Stimulated activated naive CD8-positive, alpha-beta T cell treated with anti-CD3 and anti-CD28 coated beads, Interleukin-15, Interleukin-2, amounts not matched to agents 100 ng/mL and 50 ng/mL, for 24 hours (primary cell): ENCODE results near the gene NFIX.

Experiments
- H3K27ac Mint-ChIP-seq: one replicate; pipeline ENCODE4 v1.8.0; 2021; ENCODE audit warnings: mild to moderate bottlenecking, mixed read lengths
- H3K27me3 Mint-ChIP-seq: one replicate; pipeline ENCODE4 v1.8.0; 2021; ENCODE audit warnings: mixed read lengths
- H3K36me3 Mint-ChIP-seq: one replicate; pipeline ENCODE4 v1.8.0; 2021; ENCODE audit warnings: low read depth, mixed read lengths
- H3K4me1 Mint-ChIP-seq: one replicate; pipeline ENCODE4 v1.8.0; 2021; ENCODE audit warnings: low read depth, mixed read lengths
- H3K4me3 Mint-ChIP-seq: one replicate; pipeline ENCODE4 v1.8.0; 2021; ENCODE audit warnings: mild to moderate bottlenecking, mixed read lengths
- H3K9me3 Mint-ChIP-seq: one replicate; pipeline ENCODE4 v1.8.0; 2021; ENCODE audit warnings: mixed read lengths

Gene NFIX

DNA sequence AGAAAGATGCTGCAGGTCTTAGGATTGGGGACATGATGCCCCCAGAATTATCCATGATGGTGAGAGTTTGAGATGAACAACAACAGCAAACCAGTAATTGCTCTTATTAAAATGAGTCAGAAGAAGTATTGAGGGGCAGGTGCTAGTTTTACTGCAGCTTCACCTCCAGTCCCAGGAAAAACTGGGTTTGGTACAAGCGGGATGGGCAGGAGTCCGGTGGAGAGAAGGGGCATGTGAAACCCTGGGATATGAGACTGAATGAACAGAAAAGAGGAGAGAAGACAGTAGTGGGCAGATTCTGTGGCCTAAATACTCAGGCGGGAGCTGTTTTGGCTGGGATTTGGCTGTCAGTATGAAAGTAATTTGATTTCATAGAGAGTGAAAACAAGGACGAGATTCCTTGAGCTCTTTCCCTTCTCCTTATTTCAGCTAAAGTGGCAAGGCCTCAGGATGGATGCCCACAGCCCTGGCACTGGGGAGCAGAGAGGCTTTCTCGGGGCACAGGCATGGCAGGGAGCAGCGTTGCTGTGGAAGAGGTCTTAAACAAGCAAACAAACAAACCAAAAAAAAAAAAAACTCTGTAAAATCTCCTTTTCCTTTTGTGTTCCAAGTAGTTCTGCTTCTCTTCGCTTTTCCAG, 30.7 kb downstream of the NFIX start:
- H3K9me3 Mint-ChIP-seq, result no peaks in the 10 kb centered on the region
- H3K27me3 Mint-ChIP-seq, result peaks cover 22% of the 10 kb centered on the region
- H3K4me1 Mint-ChIP-seq, result peaks cover 23% of the 10 kb centered on the region
- no peak overlapping the region for H3K4me3 Mint-ChIP-seq
- H3K36me3 Mint-ChIP-seq, result peaks cover 5% of the 10 kb centered on the region
- no peak overlapping the region for H3K27ac Mint-ChIP-seq

DNA sequence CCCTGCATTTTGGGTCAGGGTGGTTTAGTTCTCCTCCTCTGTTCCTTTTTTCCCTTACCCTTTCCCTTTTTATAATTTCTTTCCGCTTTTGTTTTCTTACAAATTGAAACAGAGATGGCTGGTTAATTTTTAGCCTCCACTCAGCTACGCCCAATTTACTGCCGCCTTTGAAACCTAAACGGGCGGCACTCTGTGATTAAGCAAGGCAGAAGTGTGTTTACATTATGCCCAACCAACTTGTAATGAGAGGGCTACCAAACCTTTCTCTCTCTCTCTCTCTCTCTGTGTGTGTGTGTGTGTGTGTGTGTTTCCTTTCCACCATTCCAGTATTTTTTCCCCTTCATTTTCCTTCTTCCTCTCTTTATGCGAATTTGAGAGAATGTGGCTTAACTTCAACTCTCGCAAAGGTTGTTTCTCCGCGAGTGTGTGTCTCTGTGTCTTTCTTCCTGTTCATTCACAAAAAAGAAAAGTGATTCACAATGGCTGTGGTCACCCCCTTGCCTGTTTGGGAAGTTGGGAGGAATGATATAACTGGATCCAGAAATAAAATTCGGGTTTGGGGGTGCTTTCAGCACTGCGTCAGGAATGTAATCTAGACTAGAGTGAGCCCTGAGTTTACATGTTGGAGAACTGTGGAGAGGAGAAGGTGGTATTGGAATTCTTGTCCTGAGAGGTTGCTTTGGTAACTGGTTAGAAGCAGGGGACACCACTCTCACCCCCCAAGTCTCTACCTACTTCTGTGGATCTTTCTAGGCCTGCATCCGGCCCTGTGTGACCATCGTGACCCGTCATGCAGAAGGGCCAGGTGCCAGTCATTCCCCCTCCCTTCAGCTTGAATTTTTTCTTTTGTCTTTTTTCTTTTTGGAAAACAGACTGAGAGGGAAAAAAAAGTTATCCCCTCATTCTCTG, 31.4 kb downstream of the NFIX start:
- H3K4me3 Mint-ChIP-seq, result no peak overlapping the region
- H3K27me3 Mint-ChIP-seq, result peaks cover 21% of the 10 kb centered on the region
- H3K9me3 Mint-ChIP-seq, result no peaks in the 10 kb centered on the region

DNA sequence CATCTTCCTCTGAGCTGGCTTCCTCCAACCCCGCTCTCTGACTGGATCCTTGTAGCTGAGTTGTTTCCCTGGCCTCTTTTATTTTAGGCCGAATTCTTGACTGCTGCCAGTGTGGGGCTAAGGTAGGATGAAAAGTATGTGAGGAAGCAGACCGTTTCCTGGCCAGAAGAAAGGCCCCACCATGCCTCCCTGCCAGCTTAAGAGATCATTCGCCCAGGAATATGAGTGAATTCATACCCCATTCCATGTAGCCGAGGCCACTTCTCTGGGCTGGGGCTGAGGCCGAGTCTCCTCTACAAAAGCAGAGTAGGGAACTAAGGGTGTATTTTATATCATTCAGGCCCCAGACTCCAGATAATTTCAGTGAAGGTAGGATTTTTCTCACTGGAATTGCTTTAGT, 32.3 kb downstream of the NFIX start:
- Mint-ChIP-seq H3K4me1 (peaks cover 15% of the 10 kb centered on the region), H3K27me3 (peaks cover 18% of the 10 kb centered on the region), H3K9me3 (no peaks in the 10 kb centered on the region), H3K27ac (no peak overlapping the region), H3K4me3 (no peak overlapping the region), H3K36me3 (peaks cover 5% of the 10 kb centered on the region)

More for the DNA sequence above, 31.4 kb downstream of the NFIX start:
- Mint-ChIP-seq H3K36me3 (peaks cover 5% of the 10 kb centered on the region), H3K27ac (no peak overlapping the region), H3K4me1 (peaks cover 23% of the 10 kb centered on the region)

DNA sequence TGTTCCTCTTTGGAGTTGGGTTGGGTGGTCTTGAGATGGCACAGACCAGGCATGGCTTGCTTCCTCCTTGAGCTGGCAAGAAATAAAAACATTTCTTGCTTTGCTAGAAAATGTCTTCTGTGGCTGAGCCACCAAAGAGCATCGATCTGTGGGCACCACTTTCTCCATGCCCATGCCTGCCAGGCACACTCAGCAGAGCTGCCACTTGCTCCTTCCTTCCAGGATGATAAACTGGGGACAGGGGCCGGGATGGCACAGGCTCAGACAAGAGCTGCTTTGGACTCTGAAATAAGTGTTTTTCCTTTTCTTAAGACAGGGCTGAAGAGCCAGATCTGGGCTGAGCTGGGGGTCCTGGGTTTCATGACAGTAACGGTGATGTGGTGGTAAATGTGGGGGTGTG, 32.8 kb downstream of the NFIX start:
- Mint-ChIP-seq H3K9me3 (no peaks in the 10 kb centered on the region), H3K36me3 (peaks cover 5% of the 10 kb centered on the region), H3K27ac (no peak overlapping the region), H3K27me3 (peaks cover 18% of the 10 kb centered on the region), H3K4me3 (no peak overlapping the region), H3K4me1 (peaks cover 12% of the 10 kb centered on the region)

DNA sequence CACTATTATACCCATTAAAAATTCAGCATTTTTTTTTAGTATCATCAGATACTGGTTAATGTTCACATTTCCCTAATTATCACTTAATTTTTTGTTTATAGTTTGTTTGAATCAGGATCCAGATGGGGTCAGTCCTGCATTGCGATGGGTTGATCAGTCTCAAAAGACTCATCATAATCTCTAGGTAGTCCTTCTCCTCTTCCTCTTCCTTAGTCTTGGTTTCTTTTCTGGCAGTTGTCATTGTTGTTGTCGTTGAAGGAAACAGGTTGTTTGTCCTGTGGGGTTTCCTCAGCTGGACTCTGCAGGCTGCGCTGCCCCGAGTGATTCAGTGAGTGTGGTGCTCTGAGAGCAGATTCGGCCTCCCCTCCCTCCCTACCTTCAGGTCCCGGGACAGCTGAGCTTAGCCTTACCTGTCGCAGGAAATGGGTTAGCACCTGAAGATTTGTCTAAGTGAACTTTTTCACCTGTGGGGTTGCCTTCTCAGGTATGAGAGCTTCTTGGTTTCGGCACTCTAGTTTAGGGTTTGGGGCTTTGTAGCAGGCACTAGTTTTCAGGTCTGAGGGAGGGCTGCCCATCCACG, 34.1 kb downstream of the NFIX start:
- peaks cover 4% of the 10 kb centered on the region for H3K4me1 Mint-ChIP-seq
- H3K27ac Mint-ChIP-seq, result no peak overlapping the region
- H3K36me3 Mint-ChIP-seq, result peaks cover 5% of the 10 kb centered on the region
- H3K9me3 Mint-ChIP-seq, result no peaks in the 10 kb centered on the region
- peaks cover 14% of the 10 kb centered on the region for H3K27me3 Mint-ChIP-seq
- no peak overlapping the region for H3K4me3 Mint-ChIP-seq

DNA sequence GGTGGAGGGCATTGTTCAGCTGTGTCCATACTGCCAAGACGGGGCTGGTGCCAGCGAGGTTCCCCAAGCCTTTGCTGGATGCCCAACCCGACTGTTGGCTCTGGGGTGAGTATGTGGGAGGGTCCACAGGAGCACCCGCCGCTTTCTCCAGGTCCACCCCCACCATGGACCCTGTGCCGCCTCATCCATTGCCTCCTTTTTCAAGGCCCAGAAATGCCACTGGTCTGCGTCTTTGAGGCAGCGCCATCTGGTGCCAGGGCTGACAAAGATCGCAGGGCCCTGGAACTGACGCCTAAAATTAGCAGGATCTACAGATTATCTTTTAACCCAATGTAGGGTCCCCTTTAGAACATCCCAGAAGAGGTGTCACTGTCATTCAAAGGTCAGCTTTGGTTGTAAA, 34.6 kb downstream of the NFIX start:
- H3K27ac Mint-ChIP-seq, result no peak overlapping the region

DNA sequence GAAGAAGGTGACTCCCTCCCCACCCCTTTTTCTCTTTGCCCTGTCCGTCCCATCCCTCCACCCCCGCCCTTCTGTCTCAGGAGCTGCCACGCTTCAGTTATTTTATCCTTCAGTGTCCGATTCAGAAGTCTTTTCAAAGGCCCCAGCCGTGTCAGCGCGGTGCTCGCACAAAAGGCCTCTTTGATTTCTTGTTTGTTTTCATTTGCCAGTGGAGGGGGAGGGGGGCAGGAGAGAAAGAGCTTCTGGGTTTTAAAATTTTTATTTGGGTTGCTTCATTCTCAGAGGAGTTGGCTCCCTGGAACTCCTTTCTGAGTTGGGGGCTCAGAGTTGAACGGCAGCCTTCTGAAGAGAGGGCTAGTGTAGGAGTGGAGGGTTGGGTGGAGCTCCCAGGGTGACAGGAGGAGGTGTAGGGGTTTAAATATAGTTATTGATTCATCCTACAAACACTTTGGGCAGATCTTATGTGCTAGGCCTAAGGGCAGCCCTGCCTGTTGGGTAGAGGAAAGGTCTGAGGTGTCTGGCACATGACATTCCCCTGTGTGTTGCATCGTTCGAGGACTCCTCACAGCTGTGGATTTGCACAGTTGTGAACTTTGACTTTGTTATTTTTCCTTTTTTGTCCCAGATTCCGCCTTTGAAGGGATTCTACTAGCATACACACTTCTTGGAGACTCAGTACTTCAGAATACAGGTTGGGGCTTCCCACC, 36.8 kb downstream of the NFIX start:
- Mint-ChIP-seq H3K27ac (peak overlapping the region; percentile 78), H3K4me3 (no peak overlapping the region), H3K9me3 (no peaks in the 10 kb centered on the region), H3K36me3 (no peaks in the 10 kb centered on the region), H3K27me3 (no peaks in the 10 kb centered on the region), H3K4me1 (no peaks in the 10 kb centered on the region)

More for the DNA sequence above, 34.6 kb downstream of the NFIX start:
- no peaks in the 10 kb centered on the region for H3K4me1 Mint-ChIP-seq
- H3K27me3 Mint-ChIP-seq, result peaks cover 10% of the 10 kb centered on the region
- no peaks in the 10 kb centered on the region for H3K9me3 Mint-ChIP-seq
- H3K36me3 Mint-ChIP-seq, result peaks cover 5% of the 10 kb centered on the region
- no peak overlapping the region for H3K4me3 Mint-ChIP-seq

DNA sequence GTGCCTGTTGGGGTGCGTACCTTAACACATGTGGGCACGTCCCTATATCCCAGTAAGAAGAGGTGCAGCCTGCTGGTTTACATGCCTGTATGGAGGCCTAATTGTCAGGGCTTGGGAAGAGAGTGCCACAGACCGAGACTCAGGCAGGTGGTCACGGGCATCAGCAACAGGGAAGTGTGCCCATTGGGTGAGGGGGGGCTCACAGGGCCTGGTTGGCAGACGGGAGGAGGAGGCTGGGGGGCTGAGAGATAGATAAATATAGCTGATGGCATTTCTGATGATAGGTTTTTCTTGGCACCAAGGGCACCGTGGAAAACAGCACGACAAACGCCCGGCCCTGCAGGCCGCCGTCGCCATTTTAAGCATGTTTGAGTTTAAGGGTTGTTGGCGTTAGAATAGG, 37.6 kb downstream of the NFIX start:
- Mint-ChIP-seq H3K4me1 (no peaks in the 10 kb centered on the region), H3K36me3 (no peaks in the 10 kb centered on the region), H3K4me3 (no peak overlapping the region), H3K27me3 (no peaks in the 10 kb centered on the region), H3K27ac (no peak overlapping the region), H3K9me3 (no peaks in the 10 kb centered on the region)

DNA sequence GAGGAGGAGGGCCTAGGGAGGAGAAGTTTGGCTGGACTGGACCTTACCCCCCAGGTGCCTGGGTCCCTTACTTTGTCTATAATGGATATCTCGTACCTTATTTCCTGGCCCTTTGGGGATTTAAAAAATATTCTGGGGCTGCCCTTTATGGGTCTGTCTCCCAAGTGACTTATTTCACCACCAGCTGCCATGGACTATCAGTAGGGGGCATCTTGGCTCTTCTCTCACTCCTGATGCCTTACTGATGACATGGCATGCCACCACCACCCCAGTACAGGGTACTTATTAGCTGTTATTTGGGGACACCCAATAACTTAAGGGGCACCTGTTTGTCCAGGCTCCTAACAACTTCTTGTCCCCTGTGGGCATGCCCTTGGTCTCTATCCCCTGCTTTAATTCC, 38.0 kb downstream of the NFIX start:
- Mint-ChIP-seq H3K27me3 (no peaks in the 10 kb centered on the region), H3K4me3 (no peak overlapping the region), H3K4me1 (no peaks in the 10 kb centered on the region), H3K36me3 (no peaks in the 10 kb centered on the region), H3K27ac (no peak overlapping the region), H3K9me3 (no peaks in the 10 kb centered on the region)

DNA sequence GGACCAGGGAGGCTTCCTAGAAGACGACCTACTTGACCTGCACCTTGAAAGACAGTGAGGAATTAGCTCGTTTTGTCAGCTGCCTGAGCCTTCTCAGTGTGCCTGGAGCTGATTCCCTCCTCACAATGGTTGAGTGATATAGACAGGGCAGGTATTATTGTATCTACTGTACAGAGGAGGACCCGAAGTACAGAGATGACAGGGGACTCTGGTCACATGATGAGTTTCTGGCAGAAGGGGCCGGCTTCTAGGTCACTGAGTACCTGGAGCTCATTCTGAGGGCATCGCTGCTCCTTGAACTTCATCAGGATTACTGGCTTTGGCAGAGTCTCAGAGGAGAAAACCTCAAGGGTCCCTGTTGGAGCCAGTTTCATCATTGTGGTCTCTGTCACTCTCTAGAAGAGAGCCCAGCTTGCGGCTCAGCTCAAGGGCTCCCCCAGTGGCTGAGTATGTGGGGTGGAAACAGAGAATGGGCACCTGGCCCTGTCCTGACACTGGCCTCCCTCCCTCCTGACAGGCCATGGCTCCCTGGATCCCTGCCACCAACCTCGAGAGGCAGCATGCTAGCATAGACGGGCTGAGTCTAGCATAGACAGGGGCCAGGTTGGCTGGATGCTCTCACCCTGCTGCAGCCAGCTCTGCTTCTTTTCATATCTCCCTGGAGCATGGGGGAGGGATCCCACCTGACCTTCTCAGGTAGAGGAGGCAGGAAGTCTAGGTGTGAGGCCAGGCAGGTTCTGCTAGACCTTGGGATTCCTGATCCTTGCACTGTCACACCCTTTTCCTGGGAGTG, 38.7 kb downstream of the NFIX start:
- Mint-ChIP-seq H3K27ac (no peak overlapping the region), H3K36me3 (no peaks in the 10 kb centered on the region), H3K9me3 (no peaks in the 10 kb centered on the region), H3K4me1 (no peaks in the 10 kb centered on the region), H3K27me3 (no peaks in the 10 kb centered on the region), H3K4me3 (no peak overlapping the region)

DNA sequence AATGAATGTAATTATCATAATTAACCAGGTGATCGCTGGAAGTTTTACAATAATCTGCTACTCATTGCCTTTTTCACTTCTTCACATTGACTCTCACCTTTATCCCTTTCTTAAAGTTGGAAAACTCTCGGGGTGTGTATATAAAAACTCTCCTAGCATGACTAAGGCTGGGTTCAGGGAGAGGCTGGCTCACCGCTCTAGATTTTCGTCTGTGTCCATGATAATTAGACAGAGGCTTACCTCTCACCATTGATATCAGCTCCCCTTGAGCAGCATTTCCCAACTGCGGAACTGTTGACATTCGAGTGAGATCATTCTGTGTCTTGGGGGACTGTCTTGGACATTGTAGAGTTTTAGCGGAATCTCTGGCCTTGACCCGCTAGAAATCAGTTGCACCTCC, 39.4 kb downstream of the NFIX start:
- H3K4me3 Mint-ChIP-seq, result no peak overlapping the region
- H3K27me3 Mint-ChIP-seq, result no peaks in the 10 kb centered on the region
- H3K4me1 Mint-ChIP-seq, result no peaks in the 10 kb centered on the region
- H3K36me3 Mint-ChIP-seq, result no peaks in the 10 kb centered on the region
- no peaks in the 10 kb centered on the region for H3K9me3 Mint-ChIP-seq
- H3K27ac Mint-ChIP-seq, result no peak overlapping the region

DNA sequence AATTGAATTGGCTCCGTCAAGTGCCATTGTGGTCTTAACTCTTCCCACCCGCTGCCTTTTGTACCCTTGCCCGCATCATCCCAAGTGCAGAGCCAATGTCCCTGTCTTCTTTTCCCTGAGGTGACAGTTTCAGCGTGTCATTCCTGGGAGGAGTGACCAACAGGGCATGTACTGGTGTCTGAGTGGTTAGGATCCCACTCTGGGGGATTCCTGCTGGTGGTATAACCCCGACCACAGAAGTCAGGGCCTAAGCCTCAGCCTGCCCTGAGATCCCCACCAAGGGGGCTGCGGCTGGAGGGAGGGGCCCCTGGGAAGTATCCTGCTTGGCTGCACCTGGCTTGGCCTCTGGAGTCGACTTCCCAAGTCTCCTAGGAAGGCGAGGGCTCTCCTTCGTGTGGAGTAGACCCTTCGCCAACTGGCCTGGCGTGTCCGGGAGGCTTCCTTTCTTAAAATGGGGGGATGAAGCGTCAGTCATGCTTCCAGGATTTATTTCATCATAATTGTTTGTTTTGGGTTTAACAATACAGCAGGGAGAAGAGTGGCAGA, 40.6 kb downstream of the NFIX start:
- H3K4me1 Mint-ChIP-seq, result no peaks in the 10 kb centered on the region
- H3K27me3 Mint-ChIP-seq, result no peaks in the 10 kb centered on the region
- no peaks in the 10 kb centered on the region for H3K9me3 Mint-ChIP-seq
- no peaks in the 10 kb centered on the region for H3K36me3 Mint-ChIP-seq
- H3K4me3 Mint-ChIP-seq, result no peak overlapping the region
- no peak overlapping the region for H3K27ac Mint-ChIP-seq

DNA sequence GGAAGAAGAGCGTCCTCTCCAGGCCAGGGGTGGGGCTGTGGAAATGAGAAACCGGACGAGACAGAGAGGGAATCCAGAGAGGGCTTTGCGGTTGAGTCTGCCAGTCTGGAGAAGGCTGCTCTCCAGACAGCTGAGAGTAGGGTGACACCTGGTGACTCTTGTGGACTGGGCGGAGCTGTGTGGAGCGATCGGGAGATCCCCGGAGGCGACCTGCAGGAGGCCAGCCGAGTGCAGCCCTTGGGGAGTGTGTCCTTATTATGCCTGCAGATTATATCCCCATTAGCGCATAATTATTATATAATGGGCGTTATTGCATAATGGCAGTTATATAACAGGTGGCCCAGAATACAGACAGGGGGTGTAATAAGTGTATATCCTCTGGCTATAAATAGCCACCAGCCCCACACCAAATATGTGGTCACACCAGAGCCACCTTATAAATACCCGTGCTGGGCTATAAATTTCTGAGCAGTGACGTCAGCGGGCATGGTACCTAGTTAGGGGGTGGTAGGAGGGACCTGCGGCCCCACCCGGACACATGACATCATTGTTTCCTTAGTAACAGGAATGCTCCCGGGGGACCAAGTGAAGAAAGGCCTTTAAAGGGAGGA, 41.2 kb downstream of the NFIX start:
- no peaks in the 10 kb centered on the region for H3K4me1 Mint-ChIP-seq
- H3K27ac Mint-ChIP-seq, result no peak overlapping the region
- no peaks in the 10 kb centered on the region for H3K9me3 Mint-ChIP-seq

DNA sequence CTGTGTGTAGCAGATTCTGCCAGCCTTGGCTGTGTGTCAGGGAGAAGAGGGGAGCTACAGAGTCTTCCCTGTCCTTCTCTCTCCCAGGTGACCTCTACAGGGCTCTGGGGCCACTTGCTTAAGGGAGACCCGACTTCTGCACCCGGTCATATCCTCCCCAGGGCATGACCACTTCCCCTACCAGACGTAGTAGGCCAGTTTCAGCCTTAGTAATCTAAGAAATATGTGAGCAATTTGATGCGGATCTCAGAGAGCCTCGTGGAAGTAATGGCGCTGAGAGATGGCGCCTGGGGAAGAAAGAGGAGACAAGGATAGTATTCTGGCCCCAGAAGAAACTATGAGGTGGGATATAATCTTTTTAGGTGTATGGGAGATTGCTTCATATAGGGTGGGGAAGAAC, 41.9 kb downstream of the NFIX start:
- Mint-ChIP-seq H3K27ac (no peak overlapping the region), H3K9me3 (no peaks in the 10 kb centered on the region), H3K36me3 (no peaks in the 10 kb centered on the region), H3K27me3 (no peaks in the 10 kb centered on the region), H3K4me3 (no peak overlapping the region), H3K4me1 (no peaks in the 10 kb centered on the region)

More for the DNA sequence above, 41.2 kb downstream of the NFIX start:
- H3K27me3 Mint-ChIP-seq, result no peaks in the 10 kb centered on the region
- H3K36me3 Mint-ChIP-seq, result no peaks in the 10 kb centered on the region
- no peak overlapping the region for H3K4me3 Mint-ChIP-seq
